ENCODE results near the gene ACR.

The ACR gene

DNA sequence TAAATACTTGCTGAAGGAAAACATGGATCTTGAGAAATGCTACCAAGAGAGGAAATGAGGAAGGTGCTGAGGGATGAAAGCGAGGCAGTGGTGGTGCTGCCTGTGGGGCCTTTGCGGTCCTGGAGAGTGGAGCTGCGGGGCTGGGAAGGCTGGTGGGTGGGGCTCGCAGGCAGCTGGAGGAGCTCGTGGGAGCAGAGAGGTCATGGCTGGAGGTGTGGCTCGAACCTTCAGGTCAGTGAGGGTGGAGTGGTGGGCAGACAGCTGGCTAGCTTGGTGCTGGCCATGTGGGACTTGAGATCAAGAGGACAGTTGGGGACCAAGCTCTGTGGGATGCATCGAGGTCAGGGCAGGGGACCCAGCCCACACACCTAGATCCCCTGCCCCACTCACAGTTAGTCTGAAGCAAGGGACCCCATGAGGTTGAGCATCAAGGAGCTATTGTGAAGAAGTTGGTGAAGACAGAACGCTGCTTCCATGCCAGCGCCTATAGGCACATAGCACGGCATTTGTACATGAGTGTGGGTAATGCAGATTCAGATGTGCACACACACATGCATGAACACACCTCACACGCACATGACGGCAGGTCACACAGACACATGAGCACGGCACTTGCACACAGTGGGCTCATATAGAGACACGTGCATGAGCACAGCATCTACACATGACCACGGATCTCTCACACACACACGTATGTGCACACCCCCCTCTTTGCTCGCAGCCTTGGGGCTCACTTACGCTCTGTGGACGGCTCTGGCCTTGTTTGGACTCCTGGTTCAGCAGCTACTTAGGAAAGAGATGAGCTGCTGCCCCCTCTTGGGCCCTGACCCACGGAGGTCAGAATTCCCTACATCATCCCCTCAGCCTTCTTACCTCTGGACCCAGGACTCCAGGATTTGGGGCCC, 34.9 kb upstream of the ACR start:
- no peak for DNase-seq

DNA sequence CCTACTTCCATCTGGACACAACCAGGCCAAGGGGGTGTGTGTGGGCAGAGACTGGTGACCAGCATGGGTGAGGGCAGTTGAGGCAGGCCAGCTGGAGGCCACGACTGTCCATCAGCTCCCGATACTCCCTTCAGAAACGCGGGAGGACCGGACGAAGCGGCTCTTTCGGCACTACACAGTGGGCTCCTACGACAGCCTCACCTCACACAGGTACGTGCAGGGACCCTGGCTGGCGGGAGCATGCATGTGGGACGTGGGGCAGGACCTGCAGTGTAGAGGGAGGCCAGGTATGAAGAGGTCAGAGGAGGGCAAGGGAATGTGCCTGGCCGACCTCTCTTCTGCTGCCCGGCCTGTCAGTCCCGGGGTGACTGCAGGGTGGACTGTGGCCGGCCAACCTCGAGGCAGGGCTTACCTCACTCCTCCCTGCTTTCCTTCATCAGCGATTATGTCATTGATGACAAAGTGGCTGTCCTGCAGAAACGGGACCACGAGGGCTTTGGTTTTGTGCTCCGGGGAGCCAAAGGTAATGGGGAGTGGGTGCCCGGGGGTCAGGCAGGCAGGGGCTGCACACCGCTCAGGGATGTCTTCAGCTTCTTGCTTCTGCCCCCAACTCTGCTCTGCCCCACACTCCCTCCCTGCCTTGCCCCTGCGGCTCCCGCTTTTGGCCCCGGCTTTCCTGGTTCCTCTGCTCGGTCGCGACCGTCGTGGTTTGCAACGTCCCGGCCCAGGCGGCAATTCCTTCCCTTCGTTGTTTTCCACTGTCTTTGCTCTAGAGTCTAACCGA, 34.1 kb upstream of the ACR start:
- DNase-seq, result no peak

DNA sequence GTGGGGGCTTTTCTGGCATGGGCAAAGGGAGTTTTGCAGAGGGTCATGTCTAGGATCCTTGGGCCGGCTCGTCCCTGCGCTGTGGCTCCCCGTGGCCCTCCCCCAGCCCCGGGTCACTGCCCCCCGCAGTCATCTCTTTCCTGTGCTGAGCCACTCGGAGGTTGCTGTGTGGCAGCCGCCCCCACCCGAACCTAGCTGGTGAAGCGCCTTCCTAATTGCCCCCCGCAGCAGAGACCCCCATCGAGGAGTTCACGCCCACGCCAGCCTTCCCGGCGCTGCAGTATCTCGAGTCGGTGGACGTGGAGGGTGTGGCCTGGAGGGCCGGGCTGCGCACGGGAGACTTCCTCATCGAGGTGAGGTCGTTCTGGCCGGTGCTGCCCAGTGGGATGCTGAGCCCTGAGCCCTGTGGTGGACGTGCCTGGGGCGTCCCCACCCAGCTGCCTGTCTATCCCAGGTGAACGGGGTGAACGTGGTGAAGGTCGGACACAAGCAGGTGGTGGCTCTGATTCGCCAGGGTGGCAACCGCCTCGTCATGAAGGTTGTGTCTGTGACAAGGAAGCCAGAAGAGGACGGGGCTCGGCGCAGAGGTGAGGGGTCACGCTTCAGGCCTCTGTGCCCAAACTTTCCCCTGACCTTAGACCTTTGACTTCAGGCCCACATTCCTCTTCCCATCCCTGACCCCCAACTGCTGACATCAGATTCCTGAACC, 33.3 kb upstream of the ACR start:
- no peak for DNase-seq

DNA sequence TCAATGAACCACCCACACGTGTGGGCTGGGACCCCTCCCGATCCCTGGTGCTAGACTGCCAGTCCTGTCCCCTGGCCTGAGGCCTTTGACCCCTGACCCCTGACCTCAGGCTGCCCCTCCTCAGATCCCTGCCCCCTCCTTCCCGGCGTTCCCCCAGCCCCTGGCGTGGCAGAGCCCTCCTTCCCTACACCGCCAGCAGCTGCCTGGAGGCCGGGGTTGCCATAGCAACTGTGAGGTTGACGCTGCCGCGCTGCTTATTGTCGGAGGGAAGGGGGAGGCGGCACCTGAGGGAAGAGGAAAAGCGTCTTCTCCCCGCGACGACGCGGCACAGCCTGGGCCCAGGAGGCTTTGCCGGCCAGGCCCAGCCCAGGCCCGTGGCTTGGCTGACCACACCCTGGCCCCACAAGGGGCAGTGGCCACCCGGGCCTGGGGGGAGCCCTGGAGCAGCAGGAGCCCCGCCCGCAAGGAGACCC, 32.7 kb upstream of the ACR start:
- no peak for DNase-seq

DNA sequence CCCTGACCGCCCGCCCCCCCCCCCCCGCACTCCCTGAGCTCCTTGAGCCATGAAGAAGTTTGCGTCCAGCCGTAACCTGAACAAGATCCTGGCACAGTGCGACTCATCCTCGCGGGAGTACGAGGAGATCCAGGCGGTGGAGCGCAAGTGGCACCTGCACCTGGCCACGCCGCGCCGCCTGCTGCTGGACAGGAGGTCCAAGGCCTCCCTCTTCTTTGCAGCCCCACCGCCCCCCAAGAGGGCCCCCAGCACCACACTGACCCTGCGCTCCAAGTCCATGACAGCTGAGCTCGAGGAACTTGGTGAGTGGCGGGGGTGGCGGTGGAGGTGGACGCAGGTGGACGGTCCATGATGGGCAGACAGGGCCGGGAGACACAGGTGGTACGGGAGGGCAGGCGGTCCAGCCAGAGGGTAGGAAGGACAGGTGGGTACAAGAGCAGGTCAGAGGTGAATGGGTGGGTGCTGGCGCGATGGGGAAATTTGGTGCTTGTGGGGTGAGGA, 32.1 kb upstream of the ACR start:
- DNase-seq, result no peak

DNA sequence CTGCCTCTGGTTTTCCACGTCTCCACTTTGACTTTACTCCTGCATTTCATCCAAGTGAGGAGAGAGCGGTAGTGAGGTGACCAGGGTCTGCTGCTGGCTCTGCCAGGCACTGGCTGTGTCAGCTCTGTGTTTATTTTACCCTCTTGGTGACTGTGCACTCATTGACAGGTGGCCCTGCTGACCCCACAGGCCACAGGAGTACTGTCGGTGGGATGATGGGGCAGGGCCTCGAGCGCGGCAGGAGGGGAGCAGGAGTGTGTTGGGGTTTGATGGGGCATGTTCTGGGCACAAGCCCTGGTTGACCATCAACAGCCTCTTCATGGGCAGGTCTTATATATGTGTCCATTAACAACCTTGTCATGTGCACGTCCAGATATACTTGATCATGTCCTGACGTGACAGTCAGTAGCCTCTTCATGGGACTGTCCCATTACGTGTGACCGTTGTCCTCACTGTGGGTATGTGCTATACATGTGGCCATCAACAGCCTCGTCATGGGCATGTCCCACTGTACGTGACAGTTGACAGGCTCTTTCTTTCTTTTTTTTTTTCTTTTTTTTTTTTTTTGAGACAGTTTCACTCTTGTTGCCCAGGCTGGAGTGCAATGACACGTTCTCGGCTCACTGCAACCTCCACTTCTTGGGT, 31.4 kb upstream of the ACR start:
- no peak for DNase-seq

DNA sequence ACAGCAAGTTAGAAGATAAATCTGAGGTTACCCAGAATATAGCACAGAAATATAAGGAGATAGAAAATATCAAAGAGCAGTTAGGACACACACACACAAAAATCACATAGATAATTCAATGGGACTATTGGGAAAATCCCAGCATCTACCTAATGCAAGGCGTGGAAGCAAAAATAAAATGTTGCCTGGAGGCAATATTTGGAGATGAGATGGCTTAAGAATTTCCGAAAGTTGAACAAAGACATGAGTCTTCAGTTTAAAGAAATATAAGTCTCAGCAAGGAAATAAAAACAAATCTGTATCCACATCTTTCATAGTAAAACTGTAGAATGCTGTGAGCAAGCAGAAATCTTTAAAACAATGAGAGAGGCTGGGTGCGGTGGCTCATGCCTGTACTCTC, 29.5 kb upstream of the ACR start:
- DNase-seq, result no peak

DNA sequence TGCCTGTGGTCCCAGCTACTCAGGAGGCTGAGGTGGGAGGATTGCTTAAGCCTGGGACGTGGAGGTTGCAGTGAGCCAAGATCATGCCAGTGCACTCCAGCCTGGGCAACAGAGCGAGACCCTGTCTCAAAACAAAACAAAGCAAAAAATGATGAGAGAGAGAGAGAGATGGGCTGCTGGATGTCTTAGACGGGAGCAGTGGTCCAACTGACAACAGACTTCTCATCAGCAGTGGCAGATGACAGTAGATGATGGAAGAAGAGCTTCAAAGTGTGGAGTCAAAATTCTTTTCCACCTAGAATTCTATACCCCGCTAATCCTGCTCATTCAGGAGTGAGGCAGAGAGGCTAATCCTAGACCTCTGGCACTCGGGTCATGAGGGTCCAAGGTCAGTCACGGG, 29.0 kb upstream of the ACR start:
- no peak for DNase-seq

DNA sequence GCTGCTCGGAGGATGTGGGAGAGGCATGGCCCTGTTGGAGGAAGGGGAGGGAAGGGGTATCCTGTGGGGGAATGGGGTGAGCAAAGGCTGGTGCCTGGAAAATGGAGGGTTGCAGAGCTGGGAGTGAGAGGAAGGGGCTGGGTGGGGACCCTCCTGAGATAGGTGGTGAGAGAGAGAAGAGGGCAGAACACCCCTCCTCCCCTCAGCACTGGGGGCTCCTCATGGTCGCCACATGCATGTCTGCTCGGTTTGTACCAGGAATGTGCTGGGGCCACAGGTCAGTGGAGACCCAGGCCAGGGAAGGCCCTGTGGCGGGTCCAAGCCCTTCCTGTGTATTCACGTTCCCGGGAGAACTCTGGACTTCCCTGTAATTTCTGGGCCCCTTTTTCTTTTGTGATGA, 27.8 kb upstream of the ACR start:
- DNase-seq, result no peak

DNA sequence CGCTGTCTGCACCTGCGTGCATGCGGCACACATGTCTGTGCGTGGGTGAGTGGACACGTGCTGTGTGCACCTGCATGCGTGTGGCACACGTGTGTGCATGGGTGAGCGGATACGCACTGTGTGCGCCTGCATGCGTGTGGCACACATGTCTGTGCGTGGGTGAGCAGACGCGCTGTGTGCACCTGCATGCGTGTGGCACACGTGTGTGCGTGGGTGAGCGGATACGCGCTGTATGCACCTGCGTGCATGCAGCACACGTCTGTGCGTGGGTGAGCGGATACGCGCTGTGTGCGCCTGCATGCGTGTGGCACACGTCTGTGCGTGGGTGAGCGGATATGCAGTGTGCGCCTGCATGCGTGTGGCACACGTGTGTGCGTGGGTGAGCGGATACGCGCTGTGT, 27.1 kb upstream of the ACR start:
- DNase-seq, result no peak

DNA sequence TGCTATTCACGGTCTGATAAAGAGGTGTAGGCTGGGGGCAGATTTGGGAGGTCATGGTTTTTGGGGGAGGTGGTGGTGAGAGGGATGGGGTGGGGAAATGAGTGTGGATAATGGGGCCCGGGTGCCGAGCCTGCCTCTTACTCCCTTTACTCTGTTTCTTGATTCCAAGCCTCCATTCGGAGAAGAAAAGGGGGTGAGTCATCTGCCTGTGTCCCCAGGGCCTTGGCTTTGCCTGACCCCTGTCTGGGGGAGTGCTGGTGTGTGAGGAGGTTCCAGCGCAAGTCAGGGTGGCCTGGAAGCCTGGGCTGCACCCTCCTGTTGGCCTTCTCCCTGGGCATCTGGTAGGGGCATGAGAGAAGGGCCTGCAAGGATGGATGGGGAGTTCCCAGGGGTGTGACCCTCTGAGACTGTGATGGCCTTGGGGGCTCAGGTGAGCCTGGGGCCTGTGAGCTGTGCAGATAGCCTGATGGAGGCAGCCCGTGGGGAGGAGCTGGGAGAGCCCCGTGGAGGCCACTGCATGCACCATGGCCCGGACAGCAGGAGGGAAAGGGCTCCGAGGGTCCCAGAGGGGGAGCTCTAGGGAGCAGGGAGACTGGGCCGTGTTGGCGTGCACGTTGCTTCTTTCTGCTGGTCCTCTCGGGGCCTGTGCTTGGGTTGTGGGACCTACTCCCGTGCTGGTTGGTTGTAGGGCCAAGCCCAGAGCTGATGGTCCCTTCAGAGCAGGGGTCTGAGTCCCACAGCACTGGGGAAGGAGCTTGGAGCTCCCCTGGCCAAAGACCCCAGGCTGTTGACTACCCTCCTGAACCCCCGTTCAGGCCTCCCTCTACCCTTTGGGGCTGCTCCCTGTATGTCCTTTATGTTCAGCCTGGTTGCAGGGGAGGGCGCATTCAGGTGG, 26.3 kb upstream of the ACR start:
- DNase-seq, result no peak

DNA sequence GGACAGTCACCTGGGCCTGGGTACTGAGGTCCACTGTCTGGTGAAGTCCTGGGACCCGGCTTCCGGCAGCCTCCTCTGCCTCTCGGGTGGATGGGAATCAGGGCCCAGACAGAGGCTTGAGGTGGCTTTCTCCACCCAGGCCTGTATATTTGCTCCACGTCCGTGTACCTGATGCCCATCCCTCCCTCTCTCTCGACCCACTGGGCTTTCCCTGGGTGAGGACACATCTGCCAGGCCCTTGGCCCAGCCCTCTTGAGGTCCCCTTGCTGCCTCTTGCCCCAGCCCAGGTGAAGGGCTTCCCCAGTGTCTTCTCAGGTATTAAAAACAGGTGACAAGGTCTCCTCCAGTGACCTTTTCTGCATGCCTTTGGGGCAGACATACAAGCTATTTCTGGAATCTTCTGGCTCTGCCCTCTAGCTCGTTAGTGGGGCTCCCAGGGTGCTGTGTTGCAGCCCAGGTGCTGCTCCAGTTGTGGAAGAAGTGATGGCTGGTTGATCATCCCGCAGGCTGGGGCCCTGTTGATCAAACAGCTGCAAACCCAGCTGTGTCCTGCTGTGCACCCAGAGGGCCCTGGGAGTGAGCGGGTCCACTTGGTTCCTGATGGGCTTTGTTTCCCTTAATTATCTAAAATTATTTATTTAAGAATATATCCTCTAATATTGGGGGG, 25.5 kb upstream of the ACR start:
- DNase-seq, result no peak

DNA sequence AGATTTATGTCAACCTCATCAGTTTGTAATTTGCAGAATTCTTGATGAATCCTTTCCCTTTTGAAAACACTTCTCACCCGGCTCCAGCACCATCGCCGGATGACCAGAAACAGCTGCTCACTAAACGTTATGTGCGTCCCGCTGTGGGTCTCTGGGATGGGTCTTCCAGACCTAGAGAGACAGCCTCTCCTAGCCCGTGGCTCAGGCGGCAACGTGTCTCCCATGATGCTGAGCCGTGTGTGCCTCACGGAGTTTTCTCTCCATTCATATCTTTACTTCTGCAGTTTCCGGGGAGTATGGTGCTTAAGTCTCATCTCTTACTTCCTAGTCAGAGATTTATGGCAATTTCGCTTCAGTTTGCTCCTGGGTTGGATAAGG, 25.0 kb upstream of the ACR start:
- DNase-seq, result no peak

DNA sequence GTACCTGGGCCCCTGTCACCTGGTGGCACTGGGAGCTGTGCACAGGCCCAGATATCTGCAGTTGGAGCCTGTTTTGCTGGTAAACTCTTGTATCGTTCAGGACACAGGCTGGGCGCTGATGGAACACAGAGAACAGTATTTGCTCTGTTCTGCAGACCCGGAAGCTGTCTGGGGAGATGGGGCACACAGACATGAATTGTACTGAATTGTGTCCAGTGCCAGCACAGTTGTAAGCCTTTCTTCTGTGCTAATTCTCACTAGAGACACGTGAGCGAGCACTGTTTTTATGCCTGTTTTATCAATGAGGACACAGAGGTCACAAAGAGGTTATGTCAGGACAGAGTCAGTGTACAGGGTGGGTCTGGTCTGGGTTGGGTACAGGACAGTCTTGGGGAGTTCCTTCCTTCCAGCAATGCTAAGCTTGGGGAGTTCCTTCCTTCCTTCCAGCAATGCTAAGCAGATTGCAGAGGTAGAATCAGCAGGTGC, 24.4 kb upstream of the ACR start:
- no peak for DNase-seq

DNA sequence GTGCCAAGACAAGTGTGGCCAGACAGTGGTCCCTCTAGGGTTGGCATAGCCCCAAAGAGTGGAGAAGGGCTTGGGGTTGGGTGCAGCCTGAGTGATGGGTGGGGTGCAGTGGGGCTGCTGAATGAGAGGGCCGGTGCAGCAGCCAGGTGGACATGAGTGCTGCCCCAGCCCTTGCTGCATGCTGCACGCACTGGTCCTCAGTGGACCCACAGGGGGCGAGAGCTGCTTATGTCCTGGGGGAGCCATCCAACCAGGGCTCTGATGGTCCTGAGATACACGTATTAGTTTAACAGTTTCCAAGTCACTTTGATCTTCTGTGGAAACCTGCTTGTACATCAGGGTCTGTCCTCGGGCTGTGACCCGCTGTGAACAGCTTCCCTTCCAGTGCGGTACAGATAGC, 23.9 kb upstream of the ACR start:
- no peak for DNase-seq

DNA sequence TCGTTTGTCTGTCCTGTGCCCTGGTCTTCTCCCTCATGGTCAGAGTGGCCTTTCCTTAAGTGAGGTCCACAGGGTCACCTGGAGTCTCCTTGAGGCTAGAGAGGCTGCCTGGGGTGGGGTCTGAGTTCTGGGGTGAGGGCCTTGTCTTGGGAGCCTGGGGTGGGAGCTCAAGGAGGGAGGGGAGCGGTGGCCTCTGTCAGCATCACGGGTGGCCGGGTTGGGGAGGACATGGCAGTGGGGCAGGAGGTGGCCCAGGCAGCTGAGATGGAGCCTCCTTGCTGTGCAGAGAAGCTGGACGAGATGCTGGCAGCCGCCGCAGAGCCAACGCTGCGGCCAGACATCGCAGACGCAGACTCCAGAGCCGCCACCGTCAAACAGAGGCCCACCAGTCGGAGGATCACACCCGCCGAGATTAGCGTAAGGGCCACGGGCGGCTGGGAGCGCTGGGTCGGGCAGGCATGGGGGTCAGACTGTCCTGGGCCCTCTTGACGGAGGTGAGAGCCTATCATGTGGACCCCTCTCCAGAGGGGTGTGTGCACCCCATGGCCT, 23.3 kb upstream of the ACR start:
- no peak for DNase-seq

DNA sequence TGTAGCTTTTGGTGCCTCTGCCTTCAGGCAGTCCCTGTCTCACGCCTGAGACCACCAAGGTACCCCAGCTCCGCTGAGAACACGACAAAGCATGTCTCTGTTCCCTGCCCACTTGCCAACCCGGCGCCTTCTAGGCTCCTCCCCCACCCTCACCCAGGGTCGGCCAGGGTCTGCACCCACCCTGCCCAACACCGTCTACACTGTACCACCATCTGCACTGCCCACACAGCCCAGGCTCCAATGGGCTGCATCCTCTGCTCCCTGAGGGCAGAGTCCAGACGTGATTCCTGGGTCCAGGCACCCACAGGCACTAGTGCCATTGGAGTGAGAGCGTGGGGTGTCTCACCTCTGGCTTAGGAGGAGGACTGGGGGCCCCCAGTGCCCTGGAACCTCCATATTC, 22.8 kb upstream of the ACR start:
- no peak for DNase-seq

DNA sequence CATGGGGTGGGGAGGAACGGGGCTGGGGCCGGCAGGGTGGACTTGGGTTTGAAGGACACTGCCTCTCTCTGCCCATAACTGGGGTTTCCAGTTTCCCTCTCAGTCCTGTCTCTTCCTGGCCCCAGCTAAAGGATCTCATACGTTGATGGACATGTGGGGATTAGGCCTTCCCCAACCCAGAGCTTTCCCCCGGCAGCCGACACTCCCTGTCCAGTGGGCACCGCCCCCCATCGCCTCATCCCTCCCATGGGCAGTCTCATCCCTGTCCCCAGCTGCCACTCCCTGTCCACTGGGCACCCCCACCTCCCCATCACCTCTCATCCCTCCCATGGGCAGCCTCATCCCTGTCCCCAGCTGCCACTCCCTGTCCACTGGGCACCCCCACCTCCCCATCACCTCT, 22.2 kb upstream of the ACR start:
- DNase-seq, result no peak

DNA sequence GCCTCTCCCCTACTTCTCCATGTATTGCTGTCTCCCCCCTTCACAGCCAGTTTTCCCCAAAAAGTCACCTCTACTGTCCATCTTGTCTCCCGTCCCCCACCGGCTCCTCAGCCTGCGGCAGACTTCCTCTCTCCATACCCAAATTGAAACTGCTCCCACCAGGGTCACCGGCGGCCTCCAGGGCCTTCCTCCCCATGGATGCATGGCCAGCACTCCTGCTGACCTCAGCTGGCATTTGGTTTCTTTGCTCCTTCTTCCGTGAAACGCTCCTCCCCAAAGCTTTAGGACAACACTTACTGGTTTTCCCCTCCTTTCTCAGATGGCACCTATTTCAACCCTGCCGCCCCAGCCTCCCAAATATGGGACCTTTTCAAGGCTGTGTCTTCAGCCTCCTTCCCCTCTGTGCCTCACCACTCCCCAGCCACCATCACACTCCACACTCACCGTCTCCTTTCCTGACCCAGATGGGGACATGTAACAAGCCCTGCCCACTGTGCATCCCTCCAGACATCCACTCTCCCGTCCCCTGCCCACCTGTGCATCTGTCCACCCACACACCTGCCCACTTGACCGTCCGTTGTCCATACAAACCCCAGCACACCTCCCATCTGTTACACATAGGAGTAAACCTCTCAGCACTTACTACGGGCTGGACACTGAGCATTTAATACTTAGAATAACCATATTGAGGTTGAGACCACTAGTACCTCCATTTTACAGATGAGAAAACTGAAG, 21.5 kb upstream of the ACR start:
- no peak for DNase-seq

Data from CD4-positive, alpha-beta T cell treated with Interleukin-15 for 1 hour (primary cell).